Kidney (tissue), 14 donors: ENCODE measurements around the gene NACA. TPM values are rescaled to one million over a fixed set of nuclear protein-coding genes. Genes with fewer than 3 reads are reported as not detected.

Experiments used
- DNase-seq, 5 donors: peaks; one replicate each; pipeline ENCODE4 v3.0.0-alpha.2; 2013 to 2020
- FAIRE-seq: peaks from 2 replicates; lab custom pipeline; 2012; peaks lifted over from hg19 to GRCh38; lab: Jason Lieb, UNC
- H3K27ac ChIP-seq, 2 donors: one replicate each; pipeline ENCODE4 v1.7.0; 2013; ENCODE audit warnings: low read depth in 2 of 2, low read length in 2 of 2, inconsistent platforms in 1 of 2
- H3K27me3 ChIP-seq: one replicate; pipeline ENCODE4 v1.7.1; 2013; ENCODE audit warnings: low read length, inconsistent platforms; ENCODE audit not compliant: control insufficient read depth, insufficient read depth
- H3K36me3 ChIP-seq, 3 donors: one replicate each; pipeline versions ENCODE4 v1.7.0 to v1.7.1; 2013; ENCODE audit warnings: low read length in 3 of 3, control low read depth in 1 of 3, inconsistent platforms in 1 of 3; ENCODE audit not compliant: insufficient read depth in 3 of 3, control insufficient read depth in 2 of 3
- H3K4me1 ChIP-seq, 3 donors: one replicate each; pipeline versions ENCODE4 v1.7.0 to v1.7.1; 2013; ENCODE audit warnings: low read length in 3 of 3, inconsistent platforms in 1 of 3, low read depth in 1 of 3; ENCODE audit not compliant: control insufficient read depth in 2 of 3, insufficient read depth in 2 of 3
- H3K4me3 ChIP-seq, 3 donors: one replicate each; pipeline versions ENCODE4 v1.7.0 to v1.8.1; 2013; ENCODE audit warnings: low read length in 3 of 3, control low read depth in 1 of 3, inconsistent platforms in 1 of 3
- H3K9ac ChIP-seq, 3 donors: one replicate each; pipeline versions ENCODE4 v1.7.0 to v1.7.1; 2013; ENCODE audit warnings: low read length in 3 of 3, control low read depth in 1 of 3, inconsistent platforms in 1 of 3
- H3K9me3 ChIP-seq, 3 donors: one replicate each; pipeline versions ENCODE4 v1.7.0 to v1.7.1; 2013; ENCODE audit warnings: low read length in 3 of 3, control low read depth in 1 of 3, inconsistent platforms in 1 of 3; ENCODE audit not compliant: control insufficient read depth in 2 of 3, insufficient read depth in 1 of 3
- CTCF ChIP-seq: IDR thresholded peaks from 3 replicates; pipeline ENCODE4 v1.5.1; 2012; ENCODE audit warnings: mild to moderate bottlenecking, moderate library complexity, borderline replicate concordance; ENCODE audit not compliant: insufficient read depth; ENCODE audit errors: extremely low read depth
- intact Hi-C: fragments of 100-400 bp; cut with DNase I; formaldehyde crosslinking; loops from one replicate; pipeline ENCODE4 v1.11.1; 2022
- polyA plus RNA-seq: library from polyadenylated mRNA; stranded (reverse); fragments of 350-450 nt; fragmentation: Illumina TruSeq; extraction: RNeasy Lipid Tissue Mini Kit (QIAGEN cat#74804); gene quantifications from one replicate; pipeline ENCODE4 v1.2.3, GENCODE V29; 2014; ENCODE audit warnings: low read depth, low replicate concordance; ENCODE audit not compliant: insufficient read depth
- total RNA-seq: library from RNA; stranded (reverse); fragmentation: NEBNext Ultra II Directional; extraction: Animal tissue kit (Norgen Biotek cat#: 25700); gene quantifications from one replicate; pipeline ENCODE4 v1.2.1, GENCODE V29; 2021
- donor health status: control.
- donor health status: control.
- donor health status: control.
- donor health status: control.
- donor health status: control.
- donor health status: DM: yes; HTN: yes; CAD: no.
- donor health status: Normal renal cell carcinoma (clear cell type).

The NACA gene
- total and polyA plus RNA-seq, 2 donors from 2014 or later = 660 to 1,180 TPM

- Histone ChIP-seq H3K36me3 (peaks cover 5 to 17% (median 15%) of the 10 kb centered on the region in 3 donors), H3K4me1 (peaks cover 3 to 22% (median 16%) of the 10 kb centered on the region in 3 donors), H3K27me3 (no peaks in the 10 kb centered on the region), H3K27ac (no peak overlapping the region), H3K4me3 (no peak overlapping the region), H3K9ac (no peak overlapping the region), H3K9me3 (no peaks in the 10 kb centered on the region)
- FAIRE-seq = no peak
- no peak for TF ChIP-seq CTCF
- DNase-seq = no peak
- intact Hi-C loops = no loop called here
These were observed 6.5 kb downstream of the NACA start for GRCh38 chr12:56718636-56719035.

- Histone ChIP-seq H3K4me3 (no peak overlapping the region), H3K9me3 (no peaks in the 10 kb centered on the region), H3K4me1 (peaks cover 3 to 22% (median 16%) of the 10 kb centered on the region in 3 donors), H3K9ac (no peak overlapping the region), H3K27me3 (no peaks in the 10 kb centered on the region), H3K27ac (no peak overlapping the region), H3K36me3 (peaks cover 8 to 22% (median 20%) of the 10 kb centered on the region in 3 donors)
- FAIRE-seq (no peak), DNase-seq (no peak)
- no peak for TF ChIP-seq CTCF
- intact Hi-C loops = no loop called here
These were observed 7.0 kb downstream of the NACA start for GRCh38 chr12:56718149-56718548.

- peaks cover 16 to 31% (median 29%) of the 10 kb centered on the region in 3 donors for H3K36me3 ChIP-seq
- no peak for FAIRE-seq
- no peak overlapping the region for H3K9ac ChIP-seq
- H3K27me3 ChIP-seq = no peaks in the 10 kb centered on the region
- H3K4me1 ChIP-seq = peaks cover 0 to 13% (median 9%) of the 10 kb centered on the region in 3 donors
- H3K4me3 ChIP-seq = no peak overlapping the region
- TF ChIP-seq CTCF = no peak
- DNase-seq = no peak
- no peaks in the 10 kb centered on the region for H3K9me3 ChIP-seq
- intact Hi-C loops = no loop called here
- no peak overlapping the region for H3K27ac ChIP-seq
These were observed 7.9 kb downstream of the NACA start for GRCh38 chr12:56716933-56717880.
